ENCODE data around the gene KCNJ5. TPM values are rescaled to one million over a fixed set of nuclear protein-coding genes. Genes with fewer than 3 reads are reported as not detected.

Gene KCNJ5
- total RNA-seq, 1 experiment from 2014 or later, result 0.22 TPM

DNA sequence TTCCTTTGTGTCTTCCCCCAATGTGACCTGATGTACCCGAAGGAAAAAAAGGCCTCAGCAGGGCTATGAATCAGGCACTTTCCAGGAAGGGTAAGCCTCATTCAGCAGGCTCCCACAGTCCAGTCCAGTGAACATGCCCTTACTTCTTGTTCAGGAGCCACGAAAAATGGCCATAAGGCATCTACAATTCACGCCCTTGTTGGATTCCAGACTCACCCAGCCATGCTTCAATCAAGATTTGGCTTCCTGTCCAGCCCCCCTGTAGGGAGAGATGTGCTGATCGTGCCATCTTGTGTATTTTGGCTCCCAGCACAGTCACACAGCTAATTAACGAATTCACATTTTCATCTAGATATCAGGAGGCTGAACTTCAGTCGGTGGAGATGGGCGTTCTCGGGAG, 9.9 kb upstream of the KCNJ5 start:
- H3K36me3 Mint-ChIP-seq, result no peaks in the 10 kb centered on the region
- peaks cover 60% of the 10 kb centered on the region for H3K27me3 Mint-ChIP-seq (ENCODE audit: low read depth)
- no peaks in the 10 kb centered on the region for H3K9me3 Mint-ChIP-seq
- ChIA-PET POLR2A (no interaction called here), CTCF (interaction anchor here (1.0 to 3.0 kb wide), 9 partner anchors 9 to 707 kb away, joined by 3 to 18 read pairs (median 5); partner anchors contain the start of gene TP53AIP1)
- TF ChIP-seq ETV6 (CRISPR knock-in tag; IDR thresholded peaks at IDR 0.05), result no peak
- no peak for TF ChIP-seq TEAD4 (CRISPR knock-in tag; IDR thresholded peaks at IDR 0.05)
- no peak for TF ChIP-seq GRHL2 (CRISPR knock-in tag; IDR thresholded peaks at IDR 0.05; ENCODE audit: insufficient replicate concordance, severe bottlenecking)
- H3K4me1 Mint-ChIP-seq, result peaks cover 10% of the 10 kb centered on the region
- no peak for DNase-seq (ENCODE audit: low spot score)
- no peak overlapping the region for H3K27ac Mint-ChIP-seq
- no peak for ATAC-seq
- no peak overlapping the region for H3K4me3 Mint-ChIP-seq

- CTCF ChIA-PET, result interaction anchor here (0.9 to 3.0 kb wide), 4 partner anchors 8 to 75 kb away, joined by 3 to 18 read pairs (median 5); no protein-coding TSS in a partner anchor
- peaks cover 61% of the 10 kb centered on the region for H3K27me3 Mint-ChIP-seq (ENCODE audit: low read depth)
- no peaks in the 10 kb centered on the region for H3K36me3 Mint-ChIP-seq
- H3K9me3 Mint-ChIP-seq, result no peaks in the 10 kb centered on the region
- ATAC-seq (no peak), DNase-seq (ENCODE audit: low spot score) (no peak)
- POLR2A ChIA-PET, result interaction anchor here (0.6 kb wide), 1 partner anchor 46 kb away, joined by 3 read pairs; no protein-coding TSS in a partner anchor
- H3K27ac Mint-ChIP-seq, result no peak overlapping the region
- TF ChIP-seq, protein P1, sequence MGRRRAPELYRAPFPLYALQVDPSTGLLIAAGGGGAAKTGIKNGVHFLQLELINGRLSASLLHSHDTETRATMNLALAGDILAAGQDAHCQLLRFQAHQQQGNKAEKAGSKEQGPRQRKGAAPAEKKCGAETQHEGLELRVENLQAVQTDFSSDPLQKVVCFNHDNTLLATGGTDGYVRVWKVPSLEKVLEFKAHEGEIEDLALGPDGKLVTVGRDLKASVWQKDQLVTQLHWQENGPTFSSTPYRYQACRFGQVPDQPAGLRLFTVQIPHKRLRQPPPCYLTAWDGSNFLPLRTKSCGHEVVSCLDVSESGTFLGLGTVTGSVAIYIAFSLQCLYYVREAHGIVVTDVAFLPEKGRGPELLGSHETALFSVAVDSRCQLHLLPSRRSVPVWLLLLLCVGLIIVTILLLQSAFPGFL (CRISPR knock-in tag; IDR thresholded peaks at IDR 0.05; ENCODE audit: borderline replicate concordance), result no peak
- TF ChIP-seq RORB (CRISPR knock-in tag; IDR thresholded peaks at IDR 0.05) (no peak), TEAD4 (CRISPR knock-in tag; IDR thresholded peaks at IDR 0.05) (no peak), JUN (CRISPR knock-in tag; IDR thresholded peaks at IDR 0.05) (no peak), ZNF138 (CRISPR knock-in tag; conservative IDR thresholded peaks at IDR 0.05) (no peak), NR2C2 (CRISPR knock-in tag; IDR thresholded peaks at IDR 0.05) (no peak), MYBL2 (CRISPR knock-in tag; IDR thresholded peaks at IDR 0.05) (no peak), FOXJ3 (CRISPR knock-in tag; IDR thresholded peaks at IDR 0.05; ENCODE audit: borderline replicate concordance) (no peak), HMGXB4 (CRISPR knock-in tag; IDR thresholded peaks at IDR 0.05) (no peak), ZNF416 (CRISPR knock-in tag; IDR thresholded peaks at IDR 0.05) (no peak), SMAD3 (CRISPR knock-in tag; IDR thresholded peaks at IDR 0.05; ENCODE audit: borderline replicate concordance) (no peak), E2F5 (CRISPR knock-in tag; IDR thresholded peaks at IDR 0.05) (no peak), SOX15 (CRISPR knock-in tag; IDR thresholded peaks at IDR 0.05) (no peak), IRF1 (CRISPR knock-in tag; IDR thresholded peaks at IDR 0.05) (no peak), MXD4 (CRISPR knock-in tag; IDR thresholded peaks at IDR 0.05; ENCODE audit: borderline replicate concordance) (no peak), IRF2 (CRISPR knock-in tag; IDR thresholded peaks at IDR 0.05; ENCODE audit: borderline replicate concordance, low read depth) (no peak)
- TF ChIP-seq, protein P2, sequence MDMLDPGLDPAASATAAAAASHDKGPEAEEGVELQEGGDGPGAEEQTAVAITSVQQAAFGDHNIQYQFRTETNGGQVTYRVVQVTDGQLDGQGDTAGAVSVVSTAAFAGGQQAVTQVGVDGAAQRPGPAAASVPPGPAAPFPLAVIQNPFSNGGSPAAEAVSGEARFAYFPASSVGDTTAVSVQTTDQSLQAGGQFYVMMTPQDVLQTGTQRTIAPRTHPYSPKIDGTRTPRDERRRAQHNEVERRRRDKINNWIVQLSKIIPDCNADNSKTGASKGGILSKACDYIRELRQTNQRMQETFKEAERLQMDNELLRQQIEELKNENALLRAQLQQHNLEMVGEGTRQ (CRISPR knock-in tag; IDR thresholded peaks at IDR 0.05), result no peak
- TF ChIP-seq, protein P3, sequence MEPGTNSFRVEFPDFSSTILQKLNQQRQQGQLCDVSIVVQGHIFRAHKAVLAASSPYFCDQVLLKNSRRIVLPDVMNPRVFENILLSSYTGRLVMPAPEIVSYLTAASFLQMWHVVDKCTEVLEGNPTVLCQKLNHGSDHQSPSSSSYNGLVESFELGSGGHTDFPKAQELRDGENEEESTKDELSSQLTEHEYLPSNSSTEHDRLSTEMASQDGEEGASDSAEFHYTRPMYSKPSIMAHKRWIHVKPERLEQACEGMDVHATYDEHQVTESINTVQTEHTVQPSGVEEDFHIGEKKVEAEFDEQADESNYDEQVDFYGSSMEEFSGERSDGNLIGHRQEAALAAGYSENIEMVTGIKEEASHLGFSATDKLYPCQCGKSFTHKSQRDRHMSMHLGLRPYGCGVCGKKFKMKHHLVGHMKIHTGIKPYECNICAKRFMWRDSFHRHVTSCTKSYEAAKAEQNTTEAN (CRISPR knock-in tag; IDR thresholded peaks at IDR 0.05), result no peak
- TF ChIP-seq, protein P4, sequence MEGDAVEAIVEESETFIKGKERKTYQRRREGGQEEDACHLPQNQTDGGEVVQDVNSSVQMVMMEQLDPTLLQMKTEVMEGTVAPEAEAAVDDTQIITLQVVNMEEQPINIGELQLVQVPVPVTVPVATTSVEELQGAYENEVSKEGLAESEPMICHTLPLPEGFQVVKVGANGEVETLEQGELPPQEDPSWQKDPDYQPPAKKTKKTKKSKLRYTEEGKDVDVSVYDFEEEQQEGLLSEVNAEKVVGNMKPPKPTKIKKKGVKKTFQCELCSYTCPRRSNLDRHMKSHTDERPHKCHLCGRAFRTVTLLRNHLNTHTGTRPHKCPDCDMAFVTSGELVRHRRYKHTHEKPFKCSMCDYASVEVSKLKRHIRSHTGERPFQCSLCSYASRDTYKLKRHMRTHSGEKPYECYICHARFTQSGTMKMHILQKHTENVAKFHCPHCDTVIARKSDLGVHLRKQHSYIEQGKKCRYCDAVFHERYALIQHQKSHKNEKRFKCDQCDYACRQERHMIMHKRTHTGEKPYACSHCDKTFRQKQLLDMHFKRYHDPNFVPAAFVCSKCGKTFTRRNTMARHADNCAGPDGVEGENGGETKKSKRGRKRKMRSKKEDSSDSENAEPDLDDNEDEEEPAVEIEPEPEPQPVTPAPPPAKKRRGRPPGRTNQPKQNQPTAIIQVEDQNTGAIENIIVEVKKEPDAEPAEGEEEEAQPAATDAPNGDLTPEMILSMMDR (IDR thresholded peaks at IDR 0.05), result no peak
- peaks cover 20% of the 10 kb centered on the region for H3K4me1 Mint-ChIP-seq
- H3K4me3 Mint-ChIP-seq, result no peak overlapping the region
These were observed 8.7 kb upstream of the KCNJ5 start for GRCh38 chr11:128882451-128882850.

All from WTC11 (cell line).